Loucy (cell line): ENCODE results near the gene VPS35L.

ENCODE experiments used
- H2AFZ ChIP-seq: fragments of 200-600 bp; sonication (generic); 2 replicates; pipeline ENCODE4 v1.6.0; 2016; ENCODE audit warnings: antibody characterized with exemption, mild to moderate bottlenecking, low read length, moderate library complexity
- H3F3A ChIP-seq: fragments of 200-600 bp; 2 replicates; pipeline ENCODE4 v1.6.0; 2016; ENCODE audit warnings: antibody characterized with exemption, low read depth, mild to moderate bottlenecking
- H3K27me3 ChIP-seq: fragments of 200-600 bp; sonication (generic); 2 replicates; pipeline ENCODE4 v1.6.1; 2014; ENCODE audit warnings: low read length, mild to moderate bottlenecking; ENCODE audit not compliant: insufficient read depth, poor library complexity, severe bottlenecking
- H3K36me3 ChIP-seq: fragments of 200-600 bp; sonication (generic); 2 replicates; pipeline ENCODE4 v1.6.1; 2016; ENCODE audit warnings: low read length; ENCODE audit not compliant: insufficient read depth
- H3K4me1 ChIP-seq: fragments of 200-600 bp; sonication (generic); 2 replicates; pipeline ENCODE4 v1.5.1; 2014; ENCODE audit warnings: low read length, mild to moderate bottlenecking; ENCODE audit not compliant: insufficient read depth, poor library complexity, severe bottlenecking
- H3K4me2 ChIP-seq: fragments of 200-600 bp; sonication (generic); 2 replicates; pipeline ENCODE4 v1.6.0; 2014; ENCODE audit warnings: antibody characterized with exemption, low read length, low read depth, mild to moderate bottlenecking; ENCODE audit not compliant: poor library complexity, severe bottlenecking
- H3K4me3 ChIP-seq: fragments of 200-600 bp; sonication (generic); 2 replicates; pipeline ENCODE4 v1.5.1; 2014; ENCODE audit warnings: low read length, mild to moderate bottlenecking, mixed read lengths; ENCODE audit not compliant: poor library complexity, severe bottlenecking
- H3K79me2 ChIP-seq: fragments of 200-600 bp; sonication (generic); 2 replicates; pipeline ENCODE4 v1.6.1; 2014; ENCODE audit warnings: low read length; ENCODE audit not compliant: insufficient read depth
- H3K9ac ChIP-seq: fragments of 200-600 bp; sonication (generic); 2 replicates; pipeline ENCODE4 v1.6.0; 2014; ENCODE audit warnings: mild to moderate bottlenecking, low read depth, low read length, moderate library complexity; ENCODE audit not compliant: poor library complexity, severe bottlenecking
- H3K9me2 ChIP-seq: fragments of 200-600 bp; sonication (generic); replicated peaks from 2 replicates; pipeline ENCODE4 v1.6.1; 2016; ENCODE audit warnings: low read depth, low read length, mixed read lengths
- H3K9me3 ChIP-seq: fragments of 200-600 bp; sonication (generic); 2 replicates; pipeline ENCODE4 v1.6.1; 2014; ENCODE audit warnings: mild to moderate bottlenecking, antibody characterized with exemption, low read length, low read depth; ENCODE audit not compliant: insufficient read depth
- H4K20me1 ChIP-seq: fragments of 200-600 bp; sonication (generic); 2 replicates; pipeline ENCODE4 v1.6.0; 2014; ENCODE audit warnings: antibody characterized with exemption, low read length, mild to moderate bottlenecking; ENCODE audit not compliant: insufficient read depth, poor library complexity, severe bottlenecking
- CTCF ChIP-seq: fragments of 200-600 bp; sonication (generic); conservative IDR thresholded peaks from 2 replicates; pipeline ENCODE4 v1.5.1; 2014; ENCODE audit warnings: mild to moderate bottlenecking, antibody characterized with exemption, low read length
- EZH2phosphoT487 ChIP-seq: fragments of 200-600 bp; IDR thresholded peaks from 2 replicates; pipeline ENCODE4 v1.6.1; 2018; ENCODE audit warnings: antibody characterized with exemption, mild to moderate bottlenecking, moderate library complexity, borderline replicate concordance

VPS35L gene

DNA sequence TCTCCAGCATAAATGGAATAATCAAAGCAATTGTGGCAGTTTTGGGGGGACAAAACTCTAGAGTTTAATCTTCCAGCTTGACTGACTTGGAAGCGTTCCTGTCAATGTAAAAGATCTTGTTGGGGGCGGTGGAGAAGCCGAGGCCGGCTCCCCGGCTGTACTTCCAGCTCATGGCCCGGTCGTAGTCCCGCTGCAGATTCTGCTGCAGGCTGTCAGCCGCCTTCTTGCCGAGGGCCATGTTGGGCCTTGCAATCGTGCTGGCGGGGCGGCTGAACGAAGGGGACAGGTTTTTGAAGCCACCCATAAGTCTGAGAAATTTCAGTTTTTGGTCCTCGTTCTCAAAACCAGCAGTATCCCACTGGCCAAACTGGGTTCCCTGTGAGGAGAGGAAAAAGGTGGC lies 151.3 kb downstream of the VPS35L start:
- no peak overlapping the region for H2AFZ ChIP-seq
- no peak overlapping the region for H3K9ac ChIP-seq
- peaks cover 46% of the 10 kb centered on the region; the same call in 1 of the 2 replicates for H3K36me3 ChIP-seq
- no peaks in the 10 kb centered on the region for H3K9me3 ChIP-seq
- TF ChIP-seq EZH2phosphoT487 (no peak), CTCF (no peak)
- H3K4me1 ChIP-seq = no peaks in the 10 kb centered on the region
- H3K4me2 ChIP-seq = no peak overlapping the region
- H3K9me2 ChIP-seq = no peaks in the 10 kb centered on the region
- H3K27me3 ChIP-seq = no peaks in the 10 kb centered on the region
- no peak overlapping the region for H3K4me3 ChIP-seq
- H4K20me1 ChIP-seq = no peaks in the 10 kb centered on the region
- no peaks in the 10 kb centered on the region for H3F3A ChIP-seq
- no peaks in the 10 kb centered on the region; the same call in 1 of the 2 replicates for H3K79me2 ChIP-seq

GRCh38 chr16:19707569-19708295 lies 152.2 kb downstream of the VPS35L start:
- Histone ChIP-seq H3K4me3 (no peak overlapping the region), H3K4me2 (no peak overlapping the region), H3K79me2 (no peaks in the 10 kb centered on the region; the same call in 1 of the 2 replicates), H3F3A (no peaks in the 10 kb centered on the region), H3K9me2 (no peaks in the 10 kb centered on the region), H3K27me3 (no peaks in the 10 kb centered on the region), H3K36me3 (peaks cover 41% of the 10 kb centered on the region; the same call in 1 of the 2 replicates), H2AFZ (no peak overlapping the region), H3K9ac (no peak overlapping the region), H3K9me3 (no peaks in the 10 kb centered on the region), H3K4me1 (no peaks in the 10 kb centered on the region), H4K20me1 (no peaks in the 10 kb centered on the region)
- TF ChIP-seq EZH2phosphoT487 (no peak), CTCF (no peak)

DNA sequence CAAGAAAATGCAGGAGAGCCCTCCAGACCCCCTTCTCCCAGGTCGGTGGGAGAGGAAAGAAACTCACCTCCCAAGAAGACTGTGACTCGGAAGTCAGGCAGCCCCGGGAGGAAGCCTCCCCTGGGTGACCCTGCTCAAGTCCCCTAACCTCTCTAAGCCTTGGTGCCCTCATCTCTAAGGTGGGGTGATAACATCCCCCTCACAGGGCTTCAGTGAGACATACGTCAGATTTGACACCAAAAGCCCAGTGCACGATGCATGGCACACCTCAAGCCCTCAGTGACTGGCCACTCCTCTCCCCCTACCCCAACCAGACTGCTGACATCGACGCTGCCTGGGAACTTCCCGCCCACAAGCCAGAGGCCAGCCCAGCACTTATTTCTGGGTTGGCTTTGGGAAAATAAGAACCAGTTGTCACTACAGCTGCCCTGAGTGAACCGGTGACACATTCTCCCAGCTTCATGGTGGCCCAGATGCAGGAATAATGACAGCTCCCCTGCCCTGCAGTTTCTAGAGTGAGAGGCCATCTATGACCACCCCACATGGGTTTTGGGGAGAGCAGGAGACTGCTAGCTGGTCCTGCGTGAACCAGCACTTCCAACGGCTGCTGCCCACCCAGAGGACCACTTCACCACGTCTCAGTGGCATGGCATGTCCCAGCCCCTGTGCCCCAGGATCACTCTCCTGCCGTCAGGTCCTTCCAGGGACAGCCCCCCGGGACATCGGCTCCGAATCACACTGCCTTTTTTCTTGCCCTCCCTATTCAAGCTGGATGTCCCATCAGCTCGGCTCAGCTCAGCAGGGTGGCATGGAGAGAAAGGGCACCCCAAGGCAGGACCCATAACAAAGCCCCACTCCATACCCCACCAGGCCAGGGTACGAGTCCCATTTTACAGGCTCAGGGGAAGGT lies 153.0 kb downstream of the VPS35L start:
- H2AFZ ChIP-seq = no peak overlapping the region
- H4K20me1 ChIP-seq = no peaks in the 10 kb centered on the region
- no peaks in the 10 kb centered on the region for H3K9me2 ChIP-seq
- H3K36me3 ChIP-seq = peaks cover 38% of the 10 kb centered on the region; the same call in 1 of the 2 replicates
- TF ChIP-seq EZH2phosphoT487 = no peak
- no peak for TF ChIP-seq CTCF
- no peak overlapping the region for H3K4me3 ChIP-seq
- no peak overlapping the region for H3K9ac ChIP-seq
- no peaks in the 10 kb centered on the region for H3K27me3 ChIP-seq
- H3K4me2 ChIP-seq = no peak overlapping the region
- H3K79me2 ChIP-seq = no peaks in the 10 kb centered on the region; the same call in 1 of the 2 replicates
- no peaks in the 10 kb centered on the region for H3K9me3 ChIP-seq
- H3K4me1 ChIP-seq = no peaks in the 10 kb centered on the region
- H3F3A ChIP-seq = no peaks in the 10 kb centered on the region
